Activated naive CD8-positive, alpha-beta T cell treated with anti-CD3 and anti-CD28 coated beads, Interleukin-2, amount 10 ng/mL, durations not matched to agents 7 days and 5 days (primary cell): ENCODE data around the gene BRD4. TPM values are rescaled to one million over a fixed set of nuclear protein-coding genes. Genes with fewer than 3 reads are reported as not detected.

Experiments
- ATAC-seq: fragments of 150-1000 bp; cut with Tn5 transposase; one replicate; pipeline ENCODE4 v1.10.0; 2021; ENCODE audit warnings: low read depth, moderate library complexity
- POLR2A ChIA-PET: fragments of 350-600 bp; sonication (Branson Sonifier 250); formaldehyde crosslinking; loops from one replicate; lab custom pipeline; 2021; ENCODE audit warnings: antibody characterized with exemption; lab: Charles Lee
- DNase-seq: peaks from one replicate; pipeline ENCODE4 v3.0.0; 2021
- H3K27ac Mint-ChIP-seq: one replicate; pipeline ENCODE4 v1.8.0; 2022; ENCODE audit warnings: mild to moderate bottlenecking, mixed read lengths
- H3K27me3 Mint-ChIP-seq: one replicate; pipeline ENCODE4 v1.8.0; 2022; ENCODE audit warnings: mild to moderate bottlenecking, moderate library complexity, mixed read lengths
- H3K36me3 Mint-ChIP-seq: one replicate; pipeline ENCODE4 v1.8.0; 2021; ENCODE audit warnings: mild to moderate bottlenecking, mixed read lengths
- H3K4me1 Mint-ChIP-seq: one replicate; pipeline ENCODE4 v1.8.0; 2021; ENCODE audit warnings: mixed read lengths
- H3K4me3 Mint-ChIP-seq: one replicate; pipeline ENCODE4 v1.8.0; 2022; ENCODE audit warnings: mild to moderate bottlenecking, moderate library complexity, mixed read lengths
- H3K9me3 Mint-ChIP-seq: one replicate; pipeline ENCODE4 v1.8.0; 2021; ENCODE audit warnings: mixed read lengths
- total RNA-seq, 2 experiments: library from RNA; stranded (reverse); gene quantifications; one replicate each; pipeline ENCODE4 v1.2.3, GENCODE V29; 2021

BRD4 gene
- total RNA-seq, 2 experiments from 2014 or later, result 132 to 134 TPM

DNA sequence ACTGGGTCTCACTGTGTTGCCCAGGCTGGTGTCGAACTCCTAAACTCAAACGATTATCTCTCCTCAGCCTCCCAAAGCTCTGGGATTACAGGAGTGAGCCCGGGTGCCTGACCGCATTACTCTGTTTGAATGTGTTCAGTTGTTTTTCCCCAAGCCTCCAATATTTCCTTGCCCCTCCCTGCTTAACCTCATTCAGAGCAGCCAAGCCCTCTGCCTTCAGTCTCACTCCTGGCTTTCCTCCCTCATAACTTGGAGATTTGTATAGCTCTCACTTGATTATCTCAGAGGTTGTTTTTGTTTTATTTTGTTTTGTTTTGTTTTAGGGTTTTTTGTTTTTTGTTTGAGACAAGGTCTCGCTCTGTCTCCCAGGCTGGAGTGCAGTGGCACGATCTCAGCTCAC, 111.5 kb downstream of the BRD4 start:
- ATAC-seq (no peak), DNase-seq (no peak)
- no peaks in the 10 kb centered on the region for H3K9me3 Mint-ChIP-seq
- H3K4me1 Mint-ChIP-seq, result peaks cover 10% of the 10 kb centered on the region
- no peak overlapping the region for H3K4me3 Mint-ChIP-seq
- peaks cover 26% of the 10 kb centered on the region for H3K27me3 Mint-ChIP-seq
- POLR2A ChIA-PET, result no interaction called here
- no peaks in the 10 kb centered on the region for H3K36me3 Mint-ChIP-seq
- H3K27ac Mint-ChIP-seq, result no peak overlapping the region

DNA sequence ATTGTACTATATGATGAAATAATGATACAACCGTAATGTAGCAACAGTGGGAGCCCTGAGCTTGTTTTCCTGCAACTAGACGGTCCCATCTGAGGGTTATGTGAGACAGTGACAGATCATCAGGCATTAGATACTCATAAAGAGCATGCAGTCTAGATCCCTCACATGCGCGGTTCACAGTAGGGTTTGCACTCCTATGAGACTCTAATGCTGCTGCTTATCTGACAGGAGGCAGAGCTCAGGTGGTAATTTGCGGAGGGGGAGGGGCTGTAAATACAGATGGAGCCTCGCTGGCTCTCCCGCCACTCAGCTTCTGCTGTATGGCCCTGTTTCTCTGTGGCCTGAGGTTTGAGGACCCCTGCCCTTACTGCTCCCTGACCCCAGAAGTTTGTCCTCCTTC, 113.8 kb downstream of the BRD4 start:
- no peaks in the 10 kb centered on the region for H3K9me3 Mint-ChIP-seq
- H3K4me1 Mint-ChIP-seq, result peaks cover 8% of the 10 kb centered on the region
- H3K36me3 Mint-ChIP-seq, result no peaks in the 10 kb centered on the region
- peaks cover 21% of the 10 kb centered on the region for H3K27me3 Mint-ChIP-seq
- H3K27ac Mint-ChIP-seq, result no peak overlapping the region
- POLR2A ChIA-PET, result no interaction called here
- ATAC-seq (no peak), DNase-seq (no peak)
- no peak overlapping the region for H3K4me3 Mint-ChIP-seq

DNA sequence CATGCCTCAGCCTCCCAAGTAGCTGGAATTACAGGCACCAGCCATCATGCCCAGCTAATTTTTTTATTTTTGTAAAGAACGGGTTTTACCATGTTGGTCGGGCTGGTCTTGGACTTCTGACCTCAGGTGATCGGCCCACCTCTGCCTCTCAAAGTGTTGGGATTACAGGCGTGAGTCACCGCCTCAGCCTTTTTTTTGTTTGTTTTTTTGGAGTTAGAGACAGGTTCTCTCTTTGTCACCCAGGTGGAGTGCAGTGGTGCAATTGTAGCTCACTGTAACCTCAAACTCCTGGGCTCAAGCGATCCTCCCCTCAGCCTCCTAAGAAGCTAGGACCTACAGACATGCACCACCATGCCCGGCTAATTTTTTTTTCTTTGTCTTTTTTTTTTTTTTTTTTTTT, 116.0 kb downstream of the BRD4 start:
- H3K4me3 Mint-ChIP-seq, result no peak overlapping the region
- no peak overlapping the region for H3K27ac Mint-ChIP-seq
- POLR2A ChIA-PET, result no interaction called here
- no peaks in the 10 kb centered on the region for H3K36me3 Mint-ChIP-seq
- H3K9me3 Mint-ChIP-seq, result no peaks in the 10 kb centered on the region
- ATAC-seq (no peak), DNase-seq (no peak)
- no peaks in the 10 kb centered on the region for H3K4me1 Mint-ChIP-seq
- H3K27me3 Mint-ChIP-seq, result peaks cover 3% of the 10 kb centered on the region

- DNase-seq, result no peak
- no peak overlapping the region for H3K4me3 Mint-ChIP-seq
- H3K4me1 Mint-ChIP-seq, result no peaks in the 10 kb centered on the region
- H3K9me3 Mint-ChIP-seq, result no peaks in the 10 kb centered on the region
- H3K27ac Mint-ChIP-seq, result no peak overlapping the region
- H3K36me3 Mint-ChIP-seq, result no peaks in the 10 kb centered on the region
- H3K27me3 Mint-ChIP-seq, result peaks cover 3% of the 10 kb centered on the region
- POLR2A ChIA-PET, result no interaction called here
- ATAC-seq, result no peak
Observed at GRCh38 chr19:15213715-15214381, 118.5 kb downstream of the BRD4 start.

GRCh38 chr19:15212711-15213110, 119.6 kb downstream of the BRD4 start:
- DNase-seq, result no peak
- POLR2A ChIA-PET, result no interaction called here
- Mint-ChIP-seq H3K4me1 (no peaks in the 10 kb centered on the region), H3K36me3 (no peaks in the 10 kb centered on the region), H3K9me3 (no peaks in the 10 kb centered on the region), H3K4me3 (no peak overlapping the region), H3K27me3 (peaks cover 3% of the 10 kb centered on the region), H3K27ac (no peak overlapping the region)
- no peak for ATAC-seq

DNA sequence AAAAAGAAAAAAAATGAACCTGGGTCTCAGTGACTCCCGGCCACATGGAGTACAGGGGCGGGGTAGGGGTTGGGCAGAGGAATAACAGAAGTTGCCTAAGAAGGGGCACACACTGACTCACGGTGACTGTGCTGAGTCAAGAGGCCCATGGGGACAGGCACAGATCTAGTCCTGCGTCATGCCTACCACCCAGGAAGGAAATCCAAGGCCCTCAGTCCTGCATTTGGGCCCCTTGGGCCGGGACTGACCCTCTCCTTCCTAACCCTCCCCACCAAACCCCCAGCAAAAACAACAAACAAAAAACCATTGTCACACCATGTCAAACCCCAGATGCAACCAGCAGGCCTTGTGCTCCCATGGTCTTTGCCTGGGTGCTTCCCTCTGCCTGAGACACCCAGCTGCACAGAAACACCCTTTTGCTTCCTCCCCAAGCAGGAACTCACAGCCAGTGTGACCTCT, 122.0 kb downstream of the BRD4 start:
- Mint-ChIP-seq H3K4me1 (no peaks in the 10 kb centered on the region), H3K27ac (no peak overlapping the region), H3K27me3 (peaks cover 3% of the 10 kb centered on the region), H3K4me3 (no peak overlapping the region), H3K36me3 (no peaks in the 10 kb centered on the region), H3K9me3 (no peaks in the 10 kb centered on the region)
- DNase-seq (no peak), ATAC-seq (no peak)
- POLR2A ChIA-PET, result no interaction called here

DNA sequence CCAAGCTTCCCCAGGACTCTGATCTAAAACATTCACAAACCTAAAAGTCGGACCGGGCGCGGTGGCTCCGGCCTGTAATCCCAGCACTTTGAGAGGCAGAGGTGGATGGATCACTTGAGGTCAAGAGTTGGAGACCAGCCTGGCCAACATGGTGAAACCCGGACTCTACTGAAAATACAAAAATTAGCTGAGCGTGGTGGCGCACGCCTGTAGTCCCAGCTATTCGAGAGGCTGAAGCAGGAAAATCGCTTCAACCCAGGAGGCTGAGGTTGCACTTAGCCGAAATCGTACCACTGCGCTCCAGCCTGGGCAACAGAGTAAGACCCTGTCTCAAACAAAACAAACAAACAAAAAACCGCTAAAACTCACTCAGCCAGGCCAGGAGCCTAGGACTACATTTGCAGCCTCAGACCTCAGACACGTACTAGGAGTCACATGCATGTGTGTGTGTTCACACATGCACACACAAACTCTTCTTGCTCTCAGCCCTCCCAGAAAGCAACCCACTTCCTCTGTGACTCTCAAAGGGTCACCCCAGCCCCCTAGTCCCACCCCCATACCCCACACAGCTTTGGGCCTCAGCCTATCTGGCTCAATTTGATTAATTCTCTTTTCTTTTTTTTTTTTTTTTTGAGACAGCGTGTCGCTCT, 130.8 kb downstream of the BRD4 start:
- peak overlapping the region; percentile 3 for H3K4me3 Mint-ChIP-seq
- ATAC-seq, result no peak
- POLR2A ChIA-PET, result no interaction called here
- H3K27me3 Mint-ChIP-seq, result peaks cover 46% of the 10 kb centered on the region
- H3K36me3 Mint-ChIP-seq, result no peaks in the 10 kb centered on the region
- peaks cover 7% of the 10 kb centered on the region for H3K4me1 Mint-ChIP-seq
- H3K9me3 Mint-ChIP-seq, result no peaks in the 10 kb centered on the region
- H3K27ac Mint-ChIP-seq, result no peak overlapping the region
- DNase-seq, result no peak

GRCh38 chr19:15200553-15201364, 131.6 kb downstream of the BRD4 start, which contains the start of gene NOTCH3:
Gene NOTCH3, minus strand, starts transcription at chr19:15200995. Its CDS starts 90 bp downstream, at chr19:15200905.
- Mint-ChIP-seq H3K9me3 (no peaks in the 10 kb centered on the region), H3K27ac (no peak within 1 kb of the TSS), H3K4me1 (peaks cover 7% of the 10 kb centered on the region), H3K27me3 (peaks cover 53% of the 10 kb centered on the region), H3K4me3 (peak within 1 kb of the TSS; percentile 3), H3K36me3 (no peaks in the 10 kb centered on the region)
- POLR2A ChIA-PET, result no interaction called here
- ATAC-seq (no peak), DNase-seq (no peak)

DNA sequence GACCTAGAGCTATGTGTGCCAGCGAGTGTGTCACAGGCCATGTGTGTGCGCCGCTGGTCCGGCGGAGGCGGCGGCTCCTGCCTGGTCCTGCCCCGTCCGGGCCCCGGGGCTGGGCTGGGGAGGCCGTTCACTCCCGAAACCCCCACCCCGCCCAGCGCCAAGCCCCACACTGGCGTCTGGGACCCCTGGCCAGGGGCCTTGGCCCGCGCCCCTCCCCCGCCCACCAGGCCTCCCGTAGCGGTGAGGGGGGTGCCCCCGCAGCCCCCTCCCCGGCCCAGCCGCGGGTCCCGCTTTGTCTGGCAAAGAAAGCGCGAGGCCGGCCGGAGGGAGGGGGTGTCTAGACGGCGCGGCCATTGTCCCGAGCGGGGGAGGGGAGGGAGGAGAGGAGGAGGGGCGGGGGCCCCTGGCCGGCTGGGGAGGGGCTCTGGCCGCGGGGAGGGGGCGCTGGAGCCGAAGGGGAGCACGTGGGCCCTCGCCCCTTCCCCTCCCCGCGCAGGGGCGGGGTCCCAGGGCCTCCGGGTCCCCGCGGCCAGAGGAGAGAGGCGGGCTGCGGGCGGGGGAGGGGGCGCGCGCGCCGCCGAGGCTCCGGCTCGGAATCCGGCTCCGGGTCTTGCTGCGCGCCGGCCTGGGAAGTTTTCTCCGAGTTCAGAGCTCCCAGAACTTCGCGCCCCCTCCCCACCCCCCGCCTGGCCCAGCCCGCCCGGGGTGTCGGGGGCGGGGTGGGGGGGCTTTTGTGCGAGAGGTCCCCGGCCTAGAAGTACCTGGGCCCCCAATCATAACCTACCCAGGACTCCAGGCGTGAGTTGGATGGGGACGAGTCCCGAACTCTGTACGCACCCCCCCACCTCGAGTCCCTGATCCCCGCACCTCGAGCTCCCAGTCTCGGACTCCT, 132.4 kb downstream of the BRD4 start:
- POLR2A ChIA-PET, result no interaction called here
- Mint-ChIP-seq H3K4me3 (no peak overlapping the region), H3K9me3 (no peaks in the 10 kb centered on the region), H3K27me3 (peaks cover 54% of the 10 kb centered on the region), H3K27ac (no peak overlapping the region), H3K4me1 (peaks cover 7% of the 10 kb centered on the region), H3K36me3 (no peaks in the 10 kb centered on the region)
- ATAC-seq (no peak), DNase-seq (no peak)

GRCh38 chr19:15198951-15199660, 133.2 kb downstream of the BRD4 start:
- Mint-ChIP-seq H3K4me3 (no peak overlapping the region), H3K4me1 (peaks cover 7% of the 10 kb centered on the region), H3K9me3 (no peaks in the 10 kb centered on the region), H3K27me3 (peaks cover 60% of the 10 kb centered on the region), H3K27ac (no peak overlapping the region), H3K36me3 (no peaks in the 10 kb centered on the region)
- POLR2A ChIA-PET, result interaction anchor here (0.7 kb wide), 1 partner anchor 60 kb away, joined by 3 read pairs; no protein-coding TSS in a partner anchor
- no peak for DNase-seq
- no peak for ATAC-seq

DNA sequence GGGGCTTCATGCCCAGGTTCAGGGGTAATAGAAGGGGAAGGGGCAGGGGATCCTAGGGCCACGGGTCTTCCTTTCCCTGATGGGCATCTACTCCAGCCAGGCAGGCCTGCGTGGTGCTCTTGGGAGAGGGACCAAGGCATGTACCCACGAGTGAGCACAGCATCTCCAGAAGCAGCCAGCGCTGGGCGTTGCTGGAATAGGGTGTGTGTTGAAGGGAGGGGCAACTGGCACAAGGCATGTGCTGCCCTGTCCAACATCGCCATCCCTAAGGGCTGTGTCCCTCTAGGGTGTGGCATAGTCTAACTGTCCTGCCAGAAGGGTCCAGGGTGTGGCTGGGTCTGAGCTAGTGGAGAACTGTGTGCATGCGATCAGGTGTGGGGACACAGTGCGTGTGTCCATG, 134.4 kb downstream of the BRD4 start:
- peaks cover 60% of the 10 kb centered on the region for H3K27me3 Mint-ChIP-seq
- no peak for ATAC-seq

GRCh38 chr19:15197275-15197941, 134.9 kb downstream of the BRD4 start:
- peaks cover 7% of the 10 kb centered on the region for H3K4me1 Mint-ChIP-seq
- H3K9me3 Mint-ChIP-seq, result no peaks in the 10 kb centered on the region
- ATAC-seq (no peak), DNase-seq (no peak)
- H3K36me3 Mint-ChIP-seq, result no peaks in the 10 kb centered on the region
- no peak overlapping the region for H3K4me3 Mint-ChIP-seq
- H3K27me3 Mint-ChIP-seq, result peaks cover 58% of the 10 kb centered on the region
- no peak overlapping the region for H3K27ac Mint-ChIP-seq
- POLR2A ChIA-PET, result interaction anchor here (0.5 kb wide), 1 partner anchor 137 kb away, joined by 4 read pairs; no protein-coding TSS in a partner anchor

More for the DNA sequence above, 134.4 kb downstream of the BRD4 start:
- peaks cover 7% of the 10 kb centered on the region for H3K4me1 Mint-ChIP-seq
- no peaks in the 10 kb centered on the region for H3K9me3 Mint-ChIP-seq
- H3K36me3 Mint-ChIP-seq, result no peaks in the 10 kb centered on the region
- POLR2A ChIA-PET, result no interaction called here
- no peak overlapping the region for H3K4me3 Mint-ChIP-seq
- no peak overlapping the region for H3K27ac Mint-ChIP-seq
- no peak for DNase-seq
